Measurements from ENCODE around the gene ITPKB. TPM values are rescaled to one million over a fixed set of nuclear protein-coding genes. Genes with fewer than 3 reads are reported as not detected.

ITPKB gene
- total RNA-seq, 1 experiment from 2014 or later = 17.7 TPM

DNA sequence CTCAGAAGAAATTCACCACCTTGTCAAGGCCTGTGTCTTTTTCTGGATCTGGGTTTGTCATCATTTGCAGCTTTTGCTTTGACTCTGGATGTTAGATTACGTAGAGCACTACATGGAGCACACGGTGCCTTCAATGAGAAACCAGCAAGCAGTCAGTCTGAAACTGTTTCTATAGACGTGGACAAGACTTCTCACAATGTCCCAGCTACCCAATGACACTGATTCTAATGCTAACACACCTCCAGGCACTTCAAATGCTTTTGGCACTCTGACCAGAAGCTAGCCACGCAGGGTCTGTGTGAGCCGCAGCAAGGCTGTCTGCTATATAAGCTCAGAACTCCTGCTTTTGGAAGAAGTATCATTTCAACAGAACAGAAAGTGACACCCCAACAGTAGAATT, 38.2 kb downstream of the ITPKB start:
- Histone ChIP-seq H4K20me1 (ENCODE audit: low read length) (no peaks in the 10 kb centered on the region; the same call in 1 of the 2 replicates), H3K9ac (ENCODE audit: low read length) (no peak overlapping the region), H3K27me3 (ENCODE audit: low read length) (no peaks in the 10 kb centered on the region), H3K79me2 (ENCODE audit: low read length) (no peaks in the 10 kb centered on the region), H3F3A (ENCODE audit: low read length, unreplicated experiment) (no peaks in the 10 kb centered on the region), H3K27ac (ENCODE audit: low read length) (no peak overlapping the region), H3K9me3 (ENCODE audit: low read length) (no peaks in the 10 kb centered on the region), H3K4me2 (ENCODE audit: low read length) (no peak overlapping the region), H3K9me2 (replicated peaks; ENCODE audit: low read length) (no peaks in the 10 kb centered on the region), H2AFZ (ENCODE audit: low read length) (no peak overlapping the region), H3K36me3 (ENCODE audit: low read depth, low read length) (no peaks in the 10 kb centered on the region), H3K4me3 (ENCODE audit: low read length) (no peak overlapping the region), H3K4me1 (ENCODE audit: insufficient read depth, low read length) (peaks cover 48% of the 10 kb centered on the region)
- DNase-seq (no peak), ATAC-seq (no peak)
- ChIA-PET CTCF (no interaction called here), POLR2A (ENCODE audit: unreplicated experiment) (no interaction called here)
- intact Hi-C loops (cut with micrococcal nuclease) = loop anchor here (5.0 kb wide), 1 partner anchor 39 kb away; no protein-coding TSS in a partner anchor
- no peak for TF ChIP-seq CTCF (conservative IDR thresholded peaks at IDR 0.05; ENCODE audit: low read depth, low read length)
- no peak for TF ChIP-seq EZH2 (IDR thresholded peaks at IDR 0.05; ENCODE audit: low read length, unreplicated experiment)
- TF ChIP-seq EZH2phosphoT487 (IDR thresholded peaks at IDR 0.05; ENCODE audit: borderline replicate concordance, low read length) = no peak
- BruUV-seq (replicated peaks) = no TSS peak

- no peak for DNase-seq
- no peaks in the 10 kb centered on the region for H3F3A ChIP-seq (ENCODE audit: low read length, unreplicated experiment)
- no peaks in the 10 kb centered on the region for H3K36me3 ChIP-seq (ENCODE audit: low read depth, low read length)
- H3K9ac ChIP-seq (ENCODE audit: low read length) = no peak overlapping the region
- no peak overlapping the region for H3K4me3 ChIP-seq (ENCODE audit: low read length)
- H3K9me3 ChIP-seq (ENCODE audit: low read length) = no peaks in the 10 kb centered on the region
- no peaks in the 10 kb centered on the region for H3K27me3 ChIP-seq (ENCODE audit: low read length)
- H3K79me2 ChIP-seq (ENCODE audit: low read length) = no peaks in the 10 kb centered on the region
- no peaks in the 10 kb centered on the region; the same call in 1 of the 2 replicates for H4K20me1 ChIP-seq (ENCODE audit: low read length)
- ChIA-PET CTCF (no interaction called here), POLR2A (ENCODE audit: unreplicated experiment) (no interaction called here)
- intact Hi-C loops (cut with micrococcal nuclease) = no loop called here
- no peak overlapping the region for H3K27ac ChIP-seq (ENCODE audit: low read length)
- no peak for ATAC-seq
- no TSS peak for BruUV-seq (replicated peaks)
- TF ChIP-seq CTCF (conservative IDR thresholded peaks at IDR 0.05; ENCODE audit: low read depth, low read length) (no peak), EZH2phosphoT487 (IDR thresholded peaks at IDR 0.05; ENCODE audit: borderline replicate concordance, low read length) (no peak), EZH2 (IDR thresholded peaks at IDR 0.05; ENCODE audit: low read length, unreplicated experiment) (no peak)
- H2AFZ ChIP-seq (ENCODE audit: low read length) = no peak overlapping the region
- H3K4me2 ChIP-seq (ENCODE audit: low read length) = no peak overlapping the region
- H3K9me2 ChIP-seq (replicated peaks; ENCODE audit: low read length) = no peaks in the 10 kb centered on the region
- H3K4me1 ChIP-seq (ENCODE audit: insufficient read depth, low read length) = peaks cover 45% of the 10 kb centered on the region
These were observed 39.9 kb downstream of the ITPKB start for GRCh38 chr1:226699166-226699565.

- Histone ChIP-seq H3K36me3 (ENCODE audit: low read depth, low read length) (no peaks in the 10 kb centered on the region), H3K9ac (ENCODE audit: low read length) (no peak overlapping the region), H3K79me2 (ENCODE audit: low read length) (no peaks in the 10 kb centered on the region), H3K27ac (ENCODE audit: low read length) (no peak overlapping the region), H3F3A (ENCODE audit: low read length, unreplicated experiment) (no peaks in the 10 kb centered on the region), H3K9me3 (ENCODE audit: low read length) (no peaks in the 10 kb centered on the region), H3K4me2 (ENCODE audit: low read length) (no peak overlapping the region), H3K4me3 (ENCODE audit: low read length) (no peak overlapping the region), H4K20me1 (ENCODE audit: low read length) (no peaks in the 10 kb centered on the region; the same call in 1 of the 2 replicates), H2AFZ (ENCODE audit: low read length) (no peak overlapping the region), H3K4me1 (ENCODE audit: insufficient read depth, low read length) (peaks cover 40% of the 10 kb centered on the region), H3K27me3 (ENCODE audit: low read length) (no peaks in the 10 kb centered on the region), H3K9me2 (replicated peaks; ENCODE audit: low read length) (no peaks in the 10 kb centered on the region)
- POLR2A ChIA-PET (ENCODE audit: unreplicated experiment) = no interaction called here
- DNase-seq (no peak), ATAC-seq (no peak)
- intact Hi-C loops (cut with micrococcal nuclease) = no loop called here
- BruUV-seq (replicated peaks) = no TSS peak
- TF ChIP-seq EZH2 (IDR thresholded peaks at IDR 0.05; ENCODE audit: low read length, unreplicated experiment) (no peak), EZH2phosphoT487 (IDR thresholded peaks at IDR 0.05; ENCODE audit: borderline replicate concordance, low read length) (no peak), CTCF (conservative IDR thresholded peaks at IDR 0.05; ENCODE audit: low read depth, low read length) (no peak)
- CTCF ChIA-PET = no interaction called here
These were observed 40.4 kb downstream of the ITPKB start for GRCh38 chr1:226698659-226699058.

Measured in PC-3 (cell line).